NCI-H1092 (cell line): ENCODE data around the gene SCAMP3.
"Not testable (repeated sequence)": the region's sequence is repeated elsewhere in the genome, so short reads cannot be mapped to it uniquely, and the experiment has no call there.

Source experiments
- DNase-seq: peaks from one replicate; lab custom pipeline; 2025; lab: John Stamatoyannopoulos, UW

Gene SCAMP3

GRCh38 chr1:155261852-155262673 lies at the start of gene SCAMP3:
Gene SCAMP3, minus strand, starts transcription at chr1:155262360. Its CDS starts 209 bp downstream, at chr1:155262151.
- peak; percentile 98 for DNase-seq

- DNase-seq, result no peak
These were observed 47.4 kb upstream of the SCAMP3 start for GRCh38 chr1:155309423-155310021.

- peak; percentile 99 for DNase-seq
These were observed 46.6 kb upstream of the SCAMP3 start, which contains the start of gene FDPS for GRCh38 chr1:155308493-155309422. Gene FDPS, plus strand, starts transcription at chr1:155308866. Its CDS starts 924 bp downstream, at chr1:155309790.

- DNase-seq, result peak; percentile 12
These were observed 45.1 kb upstream of the SCAMP3 start for GRCh38 chr1:155307247-155307740.

- DNase-seq, result no peak
These were observed 43.8 kb upstream of the SCAMP3 start for GRCh38 chr1:155305881-155306391.

DNA sequence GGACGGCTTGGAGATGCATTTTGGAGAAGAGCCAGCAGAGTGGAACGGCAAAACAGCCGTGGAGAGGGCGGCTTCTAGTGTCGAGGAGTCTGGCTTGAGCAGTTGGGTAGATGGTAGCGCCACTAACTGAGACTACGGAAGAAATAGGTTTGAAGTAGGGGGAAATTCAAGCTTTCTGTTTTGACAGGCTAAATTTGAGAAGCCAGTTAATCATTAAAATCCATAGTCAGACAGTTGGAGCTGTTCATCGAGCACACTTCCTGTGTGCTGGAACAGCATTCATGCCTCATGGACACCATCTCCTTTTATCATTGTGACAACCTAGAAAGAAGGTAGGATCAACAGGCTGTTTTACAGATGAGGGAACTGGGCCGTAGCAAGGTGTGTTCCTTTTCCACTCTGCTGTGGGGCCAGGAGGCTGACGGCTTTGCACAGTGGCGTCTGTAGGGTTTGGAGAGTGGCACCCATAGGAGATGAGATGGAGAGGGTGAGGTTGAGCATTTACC lies 42.5 kb upstream of the SCAMP3 start:
- no peak for DNase-seq

DNA sequence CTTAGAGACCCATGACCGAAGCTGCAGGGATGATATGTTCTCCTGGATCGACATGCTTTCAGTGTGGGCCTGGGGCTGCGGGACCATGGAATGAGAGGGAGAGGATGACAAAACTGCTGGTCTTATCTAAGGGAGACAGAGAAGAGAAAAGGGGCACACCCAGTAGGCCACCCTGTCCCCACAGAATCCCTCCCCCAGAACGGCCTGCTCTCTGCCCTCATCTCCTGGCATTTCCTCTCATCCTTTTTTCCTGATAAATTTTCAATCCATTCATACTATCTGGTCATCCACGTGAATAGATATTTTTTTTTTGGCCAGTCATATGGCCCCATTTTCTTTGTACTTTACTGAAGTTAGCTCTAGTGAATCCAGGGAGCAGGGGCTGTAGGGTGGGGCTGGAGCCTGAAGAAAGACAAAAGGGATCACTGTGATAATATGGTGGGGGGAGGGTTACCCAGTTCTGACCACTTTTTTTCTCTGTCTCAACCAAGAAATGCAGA lies 39.2 kb upstream of the SCAMP3 start, which contains the start of gene PKLR:
Gene PKLR, minus strand, starts transcription at position 97 of the 500 bp plus-strand sequence. Its CDS starts 43 bp downstream, at position 54.
- no peak for DNase-seq

- no peak for DNase-seq
These were observed 38.6 kb upstream of the SCAMP3 start for GRCh38 chr1:155300553-155301329.

GRCh38 chr1:155300024-155300423 lies 37.9 kb upstream of the SCAMP3 start:
- no peak for DNase-seq

GRCh38 chr1:155297384-155297783 lies 35.2 kb upstream of the SCAMP3 start:
- no peak for DNase-seq

- DNase-seq, result no peak
These were observed 34.5 kb upstream of the SCAMP3 start for GRCh38 chr1:155296661-155297060.

DNA sequence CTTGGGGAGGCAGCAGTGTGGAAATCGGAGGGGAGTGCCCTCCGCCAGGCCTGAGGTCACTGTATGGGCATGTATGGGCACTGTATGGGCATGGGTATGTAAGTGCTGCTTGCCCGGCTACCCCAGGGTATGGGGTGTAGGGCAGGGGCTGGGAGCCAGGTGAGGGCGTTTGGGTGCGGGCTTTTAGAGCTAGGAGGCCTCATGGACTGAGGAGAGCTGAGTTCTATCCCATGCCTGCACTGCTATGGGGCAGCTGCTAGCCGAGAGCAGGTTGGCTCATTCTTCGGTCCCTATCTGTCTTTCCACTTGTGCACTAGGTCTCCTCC lies 33.7 kb upstream of the SCAMP3 start:
- no peak for DNase-seq

GRCh38 chr1:155295183-155295941 lies 33.2 kb upstream of the SCAMP3 start:
- no peak for DNase-seq

DNA sequence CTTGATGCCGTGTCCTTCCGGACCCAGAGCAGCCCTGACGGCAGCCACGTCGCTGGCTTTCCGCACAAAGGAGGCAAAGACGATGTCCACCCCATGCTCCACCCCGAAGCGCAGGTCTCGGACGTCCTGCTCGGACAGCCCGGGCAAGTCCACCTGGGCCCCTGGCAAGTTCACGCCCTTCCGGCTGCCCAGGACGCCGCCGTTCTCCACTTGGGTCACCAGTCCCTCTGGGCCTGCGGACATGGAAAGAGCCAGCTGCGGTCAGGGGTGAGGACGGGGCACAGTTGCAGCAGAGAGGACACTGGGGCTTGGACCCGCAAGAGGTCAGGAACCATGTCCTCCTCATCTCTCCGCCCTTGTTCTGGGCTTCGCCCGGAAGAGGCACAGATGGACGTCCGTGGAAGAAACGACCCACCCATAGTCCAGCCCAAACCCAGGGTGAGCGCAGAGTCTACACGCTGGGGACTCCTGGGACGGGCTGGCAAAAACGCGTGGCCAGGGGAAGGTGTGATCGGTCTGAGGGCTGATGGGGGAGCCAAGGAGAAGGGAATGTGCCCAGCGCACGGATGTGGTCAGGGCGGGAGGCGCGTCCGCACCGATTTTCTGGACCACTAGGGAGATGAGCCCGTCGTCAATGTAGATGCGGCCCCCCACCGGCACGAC lies 32.5 kb upstream of the SCAMP3 start:
- DNase-seq, result no peak

DNA sequence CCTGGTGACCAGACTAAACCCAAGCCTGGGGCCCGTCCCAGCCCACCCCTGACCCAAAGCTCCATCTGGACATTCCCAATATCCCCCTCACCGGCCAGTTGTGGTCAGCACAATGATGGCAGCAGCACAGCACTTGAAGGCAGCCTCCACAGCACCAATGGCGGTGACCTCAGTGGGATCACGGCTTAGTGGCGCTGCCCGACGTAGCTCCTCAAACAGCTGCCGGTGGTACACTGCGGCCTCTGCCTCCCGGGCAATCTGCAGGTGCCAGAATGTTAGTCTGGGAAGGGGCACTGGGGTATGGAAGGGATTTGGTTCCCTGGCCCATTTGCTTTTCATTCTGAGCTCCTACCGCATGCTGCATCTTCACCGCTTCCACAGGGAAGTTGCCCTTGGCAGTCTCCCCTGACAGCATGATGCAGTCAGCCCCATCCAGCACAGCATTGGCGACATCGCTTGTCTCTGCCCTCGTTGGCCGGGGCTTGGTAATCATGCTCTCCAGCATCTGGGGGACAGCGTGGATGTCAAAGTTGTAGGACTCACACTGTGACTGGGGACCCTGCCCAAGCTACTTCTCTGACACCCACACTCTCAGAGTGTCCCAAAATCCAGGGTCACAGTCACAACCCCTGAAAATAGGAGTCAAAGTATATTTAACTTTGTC lies 31.1 kb upstream of the SCAMP3 start:
- no peak for DNase-seq

GRCh38 chr1:155291006-155291405 lies 28.8 kb upstream of the SCAMP3 start:
- not testable (repeated sequence) for DNase-seq

- DNase-seq, result no peak
These were observed 25.9 kb upstream of the SCAMP3 start for GRCh38 chr1:155287987-155288543.

- no peak for DNase-seq
These were observed 24.4 kb upstream of the SCAMP3 start for GRCh38 chr1:155286544-155286943.
